Measurements from ENCODE around the gene DNTT.

DNA sequence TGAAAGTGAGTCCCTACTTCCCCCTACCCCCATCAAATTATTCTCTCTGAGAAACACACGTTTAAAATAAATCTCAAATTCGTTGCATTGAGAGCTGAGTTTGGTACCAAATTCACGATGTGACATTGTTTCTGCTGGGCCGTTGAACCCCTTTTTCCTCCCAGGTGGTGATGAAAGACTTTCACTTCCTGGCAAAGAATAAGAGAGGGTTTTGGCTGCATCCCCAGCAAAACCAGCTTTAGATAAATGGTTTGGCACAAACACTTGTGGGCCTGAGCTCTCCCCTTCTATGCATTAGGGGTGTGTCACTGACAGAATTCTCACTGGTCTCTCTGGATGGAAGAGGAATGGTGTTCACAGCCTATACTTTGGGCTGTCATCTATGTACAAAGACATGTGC lies 8.8 kb upstream of the DNTT start:
- no peak for TF ChIP-seq SUZ12 (IDR thresholded peaks at IDR 0.05; ENCODE audit: extremely low read depth, insufficient read depth, insufficient read length)
- no peak for TF ChIP-seq ZNF274 (IDR thresholded peaks at IDR 0.05; ENCODE audit: low read depth, low read length)
- TF ChIP-seq YY1 (IDR thresholded peaks at IDR 0.05; ENCODE audit: insufficient read depth, insufficient read length): no peak

Data from NT2/D1 (cell line).